SK-MEL-5 (cell line): ENCODE results near the gene ARID5B. TPM values are rescaled to one million over a fixed set of nuclear protein-coding genes. Genes with fewer than 3 reads are reported as not detected.

Experiments
- DNase-seq: peaks from one replicate; pipeline ENCODE4 v3.0.0-alpha.2; 2016; ENCODE audit warnings: low read depth, low spot score
- in situ Hi-C: cut with HindIII; loops from 2 replicates; pipeline ENCODE4 v1.10.0; 2016; ENCODE audit warnings: low sequenced_read_pairs, high pct_unique_total_duplicates, low pct_unique_long_range_greater_than_20kb
- total RNA-seq: library from RNA; depleted of rRNA; stranded (reverse); fragments of >200 nt; shearing (Covaris generic); gene quantifications from 2 replicates; pipeline ENCODE4 v1.2.3, GENCODE V29; 2014

ARID5B gene
- total RNA-seq, 1 experiment from 2014 or later = 17.5 TPM

GRCh38 chr10:62008196-62008595, 106.7 kb downstream of the ARID5B start:
- DNase-seq = no peak
- in situ Hi-C loops = no loop called here

- in situ Hi-C loops = no loop called here
These were observed 107.4 kb downstream of the ARID5B start for GRCh38 chr10:62008946-62009345.

GRCh38 chr10:62010366-62010765, 108.9 kb downstream of the ARID5B start:
- in situ Hi-C loops = no loop called here
- no peak for DNase-seq

More at GRCh38 chr10:62008946-62009345, 107.4 kb downstream of the ARID5B start:
- no peak for DNase-seq

GRCh38 chr10:62011558-62011957, 110.1 kb downstream of the ARID5B start:
- in situ Hi-C loops = no loop called here
- no peak for DNase-seq

GRCh38 chr10:62012318-62012717, 110.8 kb downstream of the ARID5B start:
- DNase-seq = no peak
- in situ Hi-C loops = no loop called here

- DNase-seq = no peak
- in situ Hi-C loops = no loop called here
These were observed 113.0 kb downstream of the ARID5B start for GRCh38 chr10:62014510-62014909.

- DNase-seq = peak; percentile 81
- in situ Hi-C loops = no loop called here
These were observed 114.5 kb downstream of the ARID5B start for GRCh38 chr10:62015994-62016393.

DNA sequence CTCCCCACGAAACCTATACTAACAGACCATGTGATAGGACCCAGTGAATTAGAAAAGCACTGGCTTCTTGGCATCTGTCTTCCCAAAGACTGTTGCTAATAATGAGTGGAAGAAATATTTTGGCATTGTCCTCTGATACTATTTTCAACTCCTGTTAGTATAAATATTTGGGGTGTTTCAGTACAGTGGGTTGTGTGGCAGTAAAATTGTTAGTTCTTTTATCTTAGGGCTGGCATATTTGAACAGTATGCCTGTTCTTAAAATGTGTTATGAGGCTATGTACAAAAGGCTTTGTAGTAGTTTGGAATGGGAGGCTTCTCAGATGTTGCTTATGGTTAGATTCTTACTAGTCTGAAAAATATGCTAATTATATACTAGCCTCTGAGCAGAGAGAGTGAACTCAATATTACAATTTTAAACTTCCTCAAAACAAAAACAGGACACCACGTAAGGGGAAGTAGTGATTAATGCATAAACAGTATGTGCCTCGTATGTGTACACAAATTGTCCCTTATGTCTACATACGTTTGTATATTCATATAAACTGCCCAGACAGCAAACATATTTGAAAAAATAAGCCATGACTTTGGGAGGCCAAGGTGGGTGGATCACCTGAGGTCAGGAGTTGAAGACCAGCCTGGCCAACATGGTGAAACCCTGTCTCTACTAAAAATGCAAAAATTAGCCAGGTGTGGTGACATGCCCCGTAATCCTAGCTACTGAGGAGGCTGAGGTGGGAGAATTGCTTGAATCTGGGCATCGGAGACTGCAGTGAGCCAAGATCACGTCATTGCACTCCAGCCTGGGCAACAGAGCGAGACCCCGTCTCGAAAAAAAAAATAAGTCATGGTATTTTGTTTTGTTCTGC, 115.4 kb downstream of the ARID5B start:
- no peak for DNase-seq
- in situ Hi-C loops = no loop called here

GRCh38 chr10:62017491-62017870, 116.0 kb downstream of the ARID5B start:
- in situ Hi-C loops = no loop called here
- DNase-seq = no peak

GRCh38 chr10:62018131-62018911, 116.8 kb downstream of the ARID5B start:
- in situ Hi-C loops = no loop called here
- DNase-seq = peak; percentile 77

DNA sequence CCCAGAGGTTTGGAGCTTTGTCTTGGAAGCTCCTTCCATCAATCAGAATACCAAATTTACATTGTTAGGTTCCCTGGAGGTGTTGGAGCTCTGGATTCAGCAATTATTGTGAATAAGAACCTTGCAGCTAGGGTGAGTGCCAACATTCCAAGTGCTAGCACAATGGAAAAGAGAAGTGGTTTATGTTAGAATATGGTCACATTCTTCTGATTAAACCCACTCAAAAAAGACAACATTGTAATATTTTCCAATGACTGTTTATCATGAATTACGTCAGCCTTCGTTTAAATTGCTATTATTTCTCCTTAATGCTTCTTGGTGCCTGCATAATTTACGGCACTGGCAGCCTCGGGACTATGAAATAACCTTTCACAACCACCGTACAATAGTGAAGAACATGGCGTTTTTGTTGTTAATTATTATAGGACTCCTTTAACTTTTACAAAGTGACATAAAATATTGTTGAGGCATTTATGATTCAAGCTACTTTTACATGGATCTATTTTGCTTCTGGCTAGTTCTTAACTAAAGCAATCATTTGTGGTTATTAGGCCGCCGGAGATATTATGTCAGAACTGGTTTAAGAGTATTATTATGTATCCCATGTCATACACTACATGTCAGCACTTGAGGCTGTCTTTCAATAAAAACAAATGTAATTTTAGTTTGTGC, 117.7 kb downstream of the ARID5B start:
- in situ Hi-C loops = no loop called here
- peak; percentile 66 for DNase-seq

GRCh38 chr10:62019685-62020359, 118.3 kb downstream of the ARID5B start:
- in situ Hi-C loops = no loop called here
- DNase-seq = no peak

DNA sequence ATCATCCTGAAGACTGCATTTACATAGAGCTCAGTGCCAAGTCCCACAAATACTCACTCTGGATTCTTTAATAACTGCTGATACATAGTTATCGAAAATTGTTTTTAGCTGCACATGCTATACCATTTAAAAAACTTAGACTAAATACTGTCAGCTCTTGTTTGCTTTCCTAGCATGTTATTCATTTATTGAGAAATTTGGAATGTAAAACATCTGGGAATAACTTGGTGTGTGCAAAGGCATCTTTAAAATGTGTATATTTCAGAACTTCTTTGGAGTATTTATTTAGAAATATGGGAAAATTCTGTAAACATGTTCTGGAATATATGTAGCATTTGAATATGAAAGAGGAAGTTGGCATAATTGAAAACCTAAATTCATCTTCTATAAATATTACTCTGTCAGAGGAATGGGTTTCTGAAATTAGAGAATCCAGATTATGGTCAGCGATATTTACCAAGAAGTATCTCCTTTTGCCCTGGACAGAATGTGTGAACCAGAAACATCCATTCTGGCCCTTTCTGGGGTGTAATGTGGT, 119.7 kb downstream of the ARID5B start:
- no peak for DNase-seq
- in situ Hi-C loops = no loop called here

GRCh38 chr10:62021978-62022802, 120.7 kb downstream of the ARID5B start:
- in situ Hi-C loops = no loop called here

DNA sequence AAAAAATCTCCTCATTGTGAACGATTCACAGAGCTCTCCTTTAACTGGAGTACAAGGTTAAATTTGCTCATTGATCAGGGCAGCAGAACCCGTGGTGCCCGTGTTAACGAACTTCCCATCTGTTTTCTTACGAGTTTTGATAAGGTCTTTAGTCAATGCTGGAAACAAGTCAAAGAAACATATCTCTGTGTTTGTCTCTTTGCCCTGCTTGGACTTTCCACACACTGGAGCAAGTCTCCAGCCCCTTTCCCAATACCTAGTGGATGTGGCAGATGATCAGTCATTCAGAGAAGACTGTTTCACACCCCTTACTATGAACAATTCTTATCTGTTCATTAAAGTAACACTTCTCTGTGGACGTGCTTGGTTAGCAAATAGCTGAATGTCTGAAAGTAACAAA, 121.3 kb downstream of the ARID5B start:
- no peak for DNase-seq
- in situ Hi-C loops = no loop called here

More at GRCh38 chr10:62021978-62022802, 120.7 kb downstream of the ARID5B start:
- DNase-seq = no peak

DNA sequence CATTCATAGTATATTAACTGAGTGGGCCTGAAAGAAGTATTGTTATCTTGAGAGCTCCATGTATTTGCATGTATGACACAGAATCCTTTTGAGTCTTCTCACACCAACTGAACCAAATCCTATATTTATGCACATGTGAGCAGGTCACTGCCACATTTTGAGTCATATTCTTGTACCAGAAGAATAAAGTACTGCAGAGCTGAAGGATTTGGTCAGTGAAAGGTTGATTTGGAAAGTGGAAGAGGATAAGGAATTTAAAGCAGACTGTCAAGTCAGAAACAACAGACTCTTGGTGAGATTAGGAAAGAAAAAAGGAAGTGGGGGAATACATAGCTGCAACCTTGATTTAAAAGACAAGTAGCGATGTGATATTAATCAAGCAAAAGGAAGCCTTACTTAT, 121.8 kb downstream of the ARID5B start:
- in situ Hi-C loops = no loop called here
- no peak for DNase-seq
